A673 (cell line): Measurements from ENCODE around the gene NDUFB2. TPM values are rescaled to one million over a fixed set of nuclear protein-coding genes. Genes with fewer than 3 reads are reported as not detected.

ENCODE experiments used
- BruUV-seq: library from RNA; stranded (reverse); fragments of 400-500 nt; replicated peaks from 2 replicates; lab custom pipeline; 2021; lab: Mats Ljungman, UMichigan
- CTCF ChIA-PET: fragments of 300-600 bp; sonication (Branson Sonifier 250); formaldehyde crosslinking; loops from one replicate; lab custom pipeline; 2022; ENCODE audit warnings: antibody characterized with exemption; lab: Charles Lee
- POLR2A ChIA-PET: fragments of 300-600 bp; sonication (Branson Sonifier 250); formaldehyde crosslinking; loops from one replicate; lab custom pipeline; 2022; ENCODE audit warnings: antibody characterized with exemption; ENCODE audit not compliant: low non-redundant PET; lab: Charles Lee
- DNase-seq: peaks from one replicate; pipeline ENCODE4 v3.0.0-alpha.2; 2015; ENCODE audit warnings: low spot score
- H3K27ac ChIP-seq: fragments of 200-600 bp; sonication (generic); 2 replicates; pipeline ENCODE4 v1.5.1; 2016; ENCODE audit warnings: mixed run types, low read depth, mild to moderate bottlenecking, mixed read lengths, antibody characterized with exemption, low read length; ENCODE audit not compliant: poor library complexity, severe bottlenecking
- H3K27me3 ChIP-seq: fragments of 200-600 bp; sonication (generic); replicated peaks from 2 replicates; pipeline ENCODE4 v1.6.1; 2017; ENCODE audit warnings: mixed run types, low read depth, mild to moderate bottlenecking, mixed read lengths, antibody characterized with exemption, low read length; ENCODE audit not compliant: insufficient read depth, poor library complexity
- H3K36me3 ChIP-seq: fragments of 200-600 bp; sonication (generic); 2 replicates; pipeline ENCODE4 v1.6.1; 2016; ENCODE audit warnings: mixed run types, mild to moderate bottlenecking, mixed read lengths, antibody characterized with exemption, low read length; ENCODE audit not compliant: insufficient read depth, poor library complexity, severe bottlenecking
- H3K4me1 ChIP-seq: fragments of 200-600 bp; sonication (generic); 2 replicates; pipeline ENCODE4 v1.6.1; 2017; ENCODE audit warnings: mixed run types, mild to moderate bottlenecking, mixed read lengths, antibody characterized with exemption, low read length; ENCODE audit not compliant: insufficient read depth, poor library complexity, severe bottlenecking
- H3K4me3 ChIP-seq: fragments of 200-600 bp; sonication (generic); 2 replicates; pipeline ENCODE4 v1.5.1; 2016; ENCODE audit warnings: low read depth, mixed run types, mild to moderate bottlenecking, mixed read lengths, low read length; ENCODE audit not compliant: poor library complexity, severe bottlenecking
- H3K9me3 ChIP-seq: fragments of 200-600 bp; sonication (generic); 2 replicates; pipeline ENCODE4 v1.6.1; 2016; ENCODE audit warnings: mixed run types, low read depth, mild to moderate bottlenecking, mixed read lengths, antibody characterized with exemption, low read length; ENCODE audit not compliant: poor library complexity, severe bottlenecking
- CTCF ChIP-seq: fragments of 300-800, 200-600 bp; sonication (generic); conservative IDR thresholded peaks from 2 replicates; pipeline ENCODE4 v1.5.1; 2017; ENCODE audit warnings: low read depth, mild to moderate bottlenecking, antibody characterized with exemption, low read length, moderate library complexity, mixed read lengths
- EZH2 ChIP-seq: fragments of 200-600 bp; sonication (generic); IDR thresholded peaks from 2 replicates; pipeline ENCODE4 v1.6.1; 2017; ENCODE audit warnings: borderline replicate concordance, low read depth, mild to moderate bottlenecking, mixed read lengths, antibody characterized with exemption, low read length; ENCODE audit not compliant: poor library complexity, severe bottlenecking
- intact Hi-C: fragments of 100-400 bp; cut with micrococcal nuclease; formaldehyde crosslinking; loops from one replicate; pipeline ENCODE4 v1.10.0; 2022; ENCODE audit not compliant: unreplicated experiment
- total RNA-seq: library from RNA; stranded (reverse); gene quantifications from 2 replicates; pipeline ENCODE4 v1.2.3, GENCODE V29; 2021

Gene NDUFB2
- total RNA-seq, 1 experiment from 2014 or later: 192 TPM

DNA sequence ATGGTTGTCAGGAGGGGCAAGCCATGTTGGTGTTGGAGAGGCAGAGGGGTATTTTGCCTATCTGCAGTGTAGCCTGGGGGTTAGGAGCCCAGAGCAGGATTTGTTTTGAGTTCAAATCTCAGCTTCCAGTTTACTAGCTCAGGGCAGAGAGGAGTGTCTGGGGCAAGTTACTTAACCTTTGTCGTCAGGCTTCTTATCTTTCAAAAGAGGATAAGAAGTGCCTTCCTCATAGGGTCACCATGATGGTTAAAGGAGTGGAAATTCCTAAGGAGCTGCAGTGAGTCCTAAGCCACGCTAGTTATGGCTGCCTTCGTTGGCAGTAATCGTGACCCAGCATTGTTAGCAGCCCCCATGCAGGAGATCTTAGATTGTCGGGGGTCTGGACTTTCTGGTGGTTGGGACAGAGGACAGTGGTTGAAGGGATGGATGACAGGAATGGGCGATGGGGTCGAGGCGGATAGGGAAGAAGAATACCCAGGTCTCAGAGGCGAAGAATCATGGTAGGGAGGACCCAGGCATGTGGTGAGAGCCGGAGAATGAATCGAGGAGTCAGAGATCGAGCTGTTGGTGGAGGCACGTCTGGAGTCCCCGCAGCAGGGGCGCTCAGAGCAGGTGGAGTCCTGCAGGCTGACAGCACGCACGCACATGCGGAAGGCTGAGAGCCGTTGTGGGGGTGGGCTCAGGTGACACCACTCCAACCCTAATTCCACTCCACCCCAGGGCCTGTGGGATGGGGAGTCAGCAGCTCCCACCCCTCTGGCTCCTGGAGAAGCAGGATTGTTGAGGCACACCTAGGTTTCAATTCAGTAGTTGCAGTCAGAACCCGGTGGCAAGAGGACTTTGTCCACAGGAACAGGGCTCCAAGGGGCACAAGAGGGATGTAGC lies 12.2 kb upstream of the NDUFB2 start:
- H3K9me3 ChIP-seq: no peaks in the 10 kb centered on the region
- H3K27me3 ChIP-seq: no peaks in the 10 kb centered on the region
- H3K4me3 ChIP-seq: no peak overlapping the region
- H3K27ac ChIP-seq: no peak overlapping the region
- H3K36me3 ChIP-seq: no peaks in the 10 kb centered on the region
- no peak for DNase-seq
- BruUV-seq: no TSS peak
- CTCF ChIA-PET: no interaction called here
- TF ChIP-seq CTCF: no peak
- no peak for TF ChIP-seq EZH2
- POLR2A ChIA-PET: no interaction called here
- intact Hi-C loops: no loop called here
- H3K4me1 ChIP-seq: no peaks in the 10 kb centered on the region

- TF ChIP-seq EZH2 (no peak), CTCF (no peak)
- Histone ChIP-seq H3K9me3 (no peaks in the 10 kb centered on the region), H3K4me1 (no peaks in the 10 kb centered on the region), H3K4me3 (no peak overlapping the region), H3K27me3 (no peaks in the 10 kb centered on the region), H3K36me3 (peaks cover 2% of the 10 kb centered on the region), H3K27ac (no peak overlapping the region)
- no peak for DNase-seq
- ChIA-PET POLR2A (interaction anchor here (0.6 kb wide), 1 partner anchor 91 kb away, joined by 4 read pairs; no protein-coding TSS in a partner anchor), CTCF (no interaction called here)
- BruUV-seq: no TSS peak
- intact Hi-C loops: no loop called here
Measured at GRCh38 chr7:140685407-140686087, 11.0 kb upstream of the NDUFB2 start.

GRCh38 chr7:140686921-140687320 lies 9.6 kb upstream of the NDUFB2 start:
- no peaks in the 10 kb centered on the region for H3K9me3 ChIP-seq
- no peaks in the 10 kb centered on the region for H3K27me3 ChIP-seq
- peaks cover 2% of the 10 kb centered on the region for H3K36me3 ChIP-seq
- no peak overlapping the region for H3K27ac ChIP-seq
- TF ChIP-seq CTCF: no peak
- TF ChIP-seq EZH2: no peak
- CTCF ChIA-PET: no interaction called here
- H3K4me3 ChIP-seq: no peak overlapping the region
- no TSS peak for BruUV-seq
- DNase-seq: no peak
- intact Hi-C loops: no loop called here
- H3K4me1 ChIP-seq: no peaks in the 10 kb centered on the region
- POLR2A ChIA-PET: no interaction called here
